SK-N-DZ (cell line): Measurements from ENCODE around the gene PHKA2. TPM values are rescaled to one million over a fixed set of nuclear protein-coding genes. Genes with fewer than 3 reads are reported as not detected.
A peak's percentile ranks its signal among the peaks of the same experiment; 100 is the strongest.
"Not testable (repeated sequence)": the region's sequence is repeated elsewhere in the genome, so short reads cannot be mapped to it uniquely, and the experiment has no call there.

Experiments
- DNase-seq: peaks from one replicate; pipeline ENCODE4 v3.0.0-alpha.2; 2015; ENCODE audit warnings: low spot score
- polyA plus RNA-seq, 2 experiments: library from polyadenylated mRNA; depleted of rRNA; stranded (reverse); fragments of >200 nt; gene quantifications; 2 replicates each; pipeline ENCODE4 v1.2.3, GENCODE V29; 2014

The PHKA2 gene, protein sequence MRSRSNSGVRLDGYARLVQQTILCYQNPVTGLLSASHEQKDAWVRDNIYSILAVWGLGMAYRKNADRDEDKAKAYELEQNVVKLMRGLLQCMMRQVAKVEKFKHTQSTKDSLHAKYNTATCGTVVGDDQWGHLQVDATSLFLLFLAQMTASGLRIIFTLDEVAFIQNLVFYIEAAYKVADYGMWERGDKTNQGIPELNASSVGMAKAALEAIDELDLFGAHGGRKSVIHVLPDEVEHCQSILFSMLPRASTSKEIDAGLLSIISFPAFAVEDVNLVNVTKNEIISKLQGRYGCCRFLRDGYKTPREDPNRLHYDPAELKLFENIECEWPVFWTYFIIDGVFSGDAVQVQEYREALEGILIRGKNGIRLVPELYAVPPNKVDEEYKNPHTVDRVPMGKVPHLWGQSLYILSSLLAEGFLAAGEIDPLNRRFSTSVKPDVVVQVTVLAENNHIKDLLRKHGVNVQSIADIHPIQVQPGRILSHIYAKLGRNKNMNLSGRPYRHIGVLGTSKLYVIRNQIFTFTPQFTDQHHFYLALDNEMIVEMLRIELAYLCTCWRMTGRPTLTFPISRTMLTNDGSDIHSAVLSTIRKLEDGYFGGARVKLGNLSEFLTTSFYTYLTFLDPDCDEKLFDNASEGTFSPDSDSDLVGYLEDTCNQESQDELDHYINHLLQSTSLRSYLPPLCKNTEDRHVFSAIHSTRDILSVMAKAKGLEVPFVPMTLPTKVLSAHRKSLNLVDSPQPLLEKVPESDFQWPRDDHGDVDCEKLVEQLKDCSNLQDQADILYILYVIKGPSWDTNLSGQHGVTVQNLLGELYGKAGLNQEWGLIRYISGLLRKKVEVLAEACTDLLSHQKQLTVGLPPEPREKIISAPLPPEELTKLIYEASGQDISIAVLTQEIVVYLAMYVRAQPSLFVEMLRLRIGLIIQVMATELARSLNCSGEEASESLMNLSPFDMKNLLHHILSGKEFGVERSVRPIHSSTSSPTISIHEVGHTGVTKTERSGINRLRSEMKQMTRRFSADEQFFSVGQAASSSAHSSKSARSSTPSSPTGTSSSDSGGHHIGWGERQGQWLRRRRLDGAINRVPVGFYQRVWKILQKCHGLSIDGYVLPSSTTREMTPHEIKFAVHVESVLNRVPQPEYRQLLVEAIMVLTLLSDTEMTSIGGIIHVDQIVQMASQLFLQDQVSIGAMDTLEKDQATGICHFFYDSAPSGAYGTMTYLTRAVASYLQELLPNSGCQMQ
- polyA plus RNA-seq (2014; cell fraction: cytosol; rRNA removed), result 7.5 and 8.5 TPM in 2 replicates
- 46.0 and 108 TPM in 2 replicates for polyA plus RNA-seq (2014; cell fraction: nucleus; rRNA removed)

DNA sequence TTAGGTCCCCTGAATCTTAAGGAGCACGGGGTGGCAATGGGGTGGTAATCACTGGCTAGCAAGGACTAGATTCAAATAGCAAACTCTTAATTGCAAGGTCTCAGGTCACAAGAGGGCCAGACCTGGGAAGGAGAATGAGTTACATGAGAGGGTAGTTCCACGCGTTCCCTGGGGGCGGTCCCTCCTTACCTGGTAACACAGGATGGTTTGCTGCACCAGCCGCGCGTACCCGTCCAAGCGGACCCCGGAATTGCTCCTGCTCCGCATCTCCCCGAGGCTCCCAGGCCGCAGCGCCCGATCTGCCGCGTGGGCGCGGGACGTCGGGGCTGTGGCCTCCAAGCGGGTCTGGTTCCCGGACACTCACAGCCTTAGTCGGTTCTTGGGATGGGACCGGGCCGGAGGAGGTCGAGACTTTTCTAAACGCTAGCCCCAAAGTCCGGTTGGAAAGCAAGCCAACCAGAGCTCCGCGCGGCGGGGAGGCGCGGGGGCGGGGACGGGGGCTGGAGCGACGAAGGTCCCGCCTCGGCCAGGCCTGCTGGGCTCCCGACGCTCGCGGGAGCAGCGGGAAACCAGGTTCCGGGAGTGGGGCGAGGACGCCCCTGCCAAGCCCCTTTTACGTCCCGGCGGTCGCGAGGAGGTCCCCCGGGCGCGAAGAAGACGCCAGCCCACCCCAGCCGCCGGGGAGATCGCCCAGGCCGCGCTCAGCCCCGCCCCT, at the start of gene PHKA2:
PHKA2 (minus strand) TSS at position 449 of the 715 bp plus-strand sequence; CDS start at position 267, 182 bp downstream.
- no peak for DNase-seq

- no peak for DNase-seq
Measured at GRCh38 chrX:19030805-19031204, 46.9 kb upstream of the PHKA2 start.

DNA sequence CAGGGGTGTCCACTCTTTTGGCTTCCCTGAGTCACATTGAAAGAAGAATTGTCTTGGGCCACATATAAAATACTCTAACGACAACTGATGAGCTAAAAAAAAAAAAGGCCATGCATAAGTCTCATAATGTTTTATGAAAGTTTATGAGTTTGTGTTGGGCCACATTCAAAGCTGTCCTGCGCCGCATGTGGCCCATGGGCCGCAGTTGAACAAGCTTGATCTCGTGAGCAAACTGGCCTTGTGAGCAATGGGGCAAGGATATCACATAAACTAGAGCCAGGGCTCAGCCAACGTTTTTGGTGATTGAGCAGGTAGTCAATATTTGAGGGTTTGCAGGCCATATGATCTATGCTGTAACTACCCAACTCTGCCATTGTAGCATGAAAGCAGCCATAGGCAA, 44.6 kb upstream of the PHKA2 start:
- no peak for DNase-seq

- no peak for DNase-seq
Measured at GRCh38 chrX:19024366-19024765, 40.5 kb upstream of the PHKA2 start.

DNA sequence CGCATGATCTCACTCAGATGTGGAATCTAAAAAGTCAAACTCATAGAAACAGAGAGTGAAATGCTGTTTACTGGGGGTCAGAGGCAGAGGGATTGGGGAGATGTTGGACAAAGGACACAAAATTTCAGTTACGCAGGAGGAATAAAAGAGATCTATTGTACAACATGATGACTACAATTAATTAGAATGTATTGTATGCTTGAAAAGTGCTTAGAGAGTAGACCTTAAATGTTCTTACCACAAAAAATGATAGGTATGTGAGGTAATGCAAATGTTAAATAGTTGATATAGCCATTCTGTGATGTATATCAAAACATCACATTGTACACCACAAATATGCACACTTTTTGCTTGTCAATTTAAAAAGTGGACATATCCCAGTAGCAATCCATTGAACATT, 36.1 kb upstream of the PHKA2 start:
- DNase-seq, result no peak

- DNase-seq, result peak; percentile 16
Measured at GRCh38 chrX:19017271-19017670, 33.4 kb upstream of the PHKA2 start.

DNA sequence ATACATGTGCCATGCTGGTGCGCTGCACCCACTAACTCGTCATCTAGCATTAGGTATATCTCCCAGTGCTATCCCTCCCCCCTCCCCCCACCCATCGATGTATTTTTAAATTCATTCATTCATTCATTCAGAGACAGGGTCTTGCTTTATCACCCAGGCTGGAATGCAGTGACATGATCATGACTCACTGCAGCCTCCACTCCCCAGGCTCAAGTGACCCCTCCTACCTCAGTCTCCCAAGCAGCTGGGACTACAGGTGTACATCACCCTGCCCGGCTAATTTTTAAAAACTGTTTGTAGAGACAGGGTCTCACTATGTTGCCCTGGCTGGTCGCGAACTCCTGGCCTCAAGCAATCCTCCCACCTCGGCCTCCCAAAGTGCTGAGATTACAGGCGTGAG, 32.7 kb upstream of the PHKA2 start:
- DNase-seq, result not testable (repeated sequence)

- DNase-seq, result no peak
Measured at GRCh38 chrX:19007868-19008267, 24.0 kb upstream of the PHKA2 start.

GRCh38 chrX:19007011-19007410, 23.1 kb upstream of the PHKA2 start:
- no peak for DNase-seq

- no peak for DNase-seq
Measured at GRCh38 chrX:19005909-19006308, 22.0 kb upstream of the PHKA2 start.

DNA sequence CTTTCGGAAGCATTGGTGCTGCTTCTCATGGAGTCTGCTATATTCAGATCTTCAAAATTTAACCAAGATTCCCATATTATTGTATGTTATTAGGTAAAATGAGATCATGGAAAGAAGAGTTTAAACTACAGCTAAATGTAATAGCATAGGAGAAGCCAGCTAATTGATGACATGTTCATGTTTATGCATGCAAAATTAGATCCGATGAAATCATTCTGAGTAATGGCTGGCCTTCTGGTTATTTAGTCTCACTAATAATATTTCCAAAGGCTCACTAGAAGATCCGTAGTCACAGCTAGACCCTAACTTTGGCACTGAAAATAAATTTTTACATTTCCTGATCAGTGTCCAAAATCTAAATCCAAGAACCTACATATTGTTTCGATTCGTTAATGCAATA, 19.8 kb upstream of the PHKA2 start:
- DNase-seq, result no peak

GRCh38 chrX:18998653-18999052, 14.7 kb upstream of the PHKA2 start:
- DNase-seq, result no peak

- DNase-seq, result no peak
Measured at GRCh38 chrX:18997916-18998315, 14.0 kb upstream of the PHKA2 start.

- DNase-seq, result no peak
Measured at GRCh38 chrX:18996536-18996935, 12.6 kb upstream of the PHKA2 start.

- no peak for DNase-seq
Measured at GRCh38 chrX:18995221-18995620, 11.3 kb upstream of the PHKA2 start.

DNA sequence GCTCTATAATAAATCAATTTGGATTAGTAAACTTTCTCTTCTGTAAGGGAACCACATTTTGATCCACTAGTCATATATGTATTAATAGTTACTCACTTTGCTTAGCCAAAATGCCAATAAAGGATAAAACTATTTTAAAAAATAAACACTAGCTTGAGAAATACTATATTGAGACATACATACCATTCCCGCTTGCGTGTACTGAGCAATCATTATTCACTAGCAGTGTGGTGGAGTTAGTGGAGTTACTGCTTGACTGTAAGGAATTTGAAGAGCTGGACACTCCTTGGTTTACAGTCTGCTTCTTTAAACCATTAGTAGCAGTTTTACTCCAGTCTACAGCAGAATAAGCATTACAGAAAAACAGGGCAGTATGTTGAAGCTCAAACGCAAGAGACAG, 10.8 kb upstream of the PHKA2 start:
- no peak for DNase-seq

- no peak for DNase-seq
Measured at GRCh38 chrX:18992829-18993228, 8.9 kb upstream of the PHKA2 start.

DNA sequence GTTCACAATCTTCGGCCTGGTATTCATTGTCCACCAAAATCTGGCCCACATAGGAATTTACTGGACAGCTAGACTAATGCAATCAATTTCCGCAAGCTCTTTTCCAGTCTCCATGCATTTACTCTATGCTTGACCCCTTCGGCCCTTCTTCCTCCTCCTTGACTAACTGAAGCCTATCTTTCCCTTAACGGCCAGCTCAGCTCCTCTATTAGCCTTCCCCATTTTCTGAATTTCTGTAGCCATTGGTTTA, 1.2 kb upstream of the PHKA2 start:
- no peak for DNase-seq

GRCh38 chrX:18984381-18985185, 669 bp upstream of the PHKA2 start:
- DNase-seq, result peak; percentile 79

DNA sequence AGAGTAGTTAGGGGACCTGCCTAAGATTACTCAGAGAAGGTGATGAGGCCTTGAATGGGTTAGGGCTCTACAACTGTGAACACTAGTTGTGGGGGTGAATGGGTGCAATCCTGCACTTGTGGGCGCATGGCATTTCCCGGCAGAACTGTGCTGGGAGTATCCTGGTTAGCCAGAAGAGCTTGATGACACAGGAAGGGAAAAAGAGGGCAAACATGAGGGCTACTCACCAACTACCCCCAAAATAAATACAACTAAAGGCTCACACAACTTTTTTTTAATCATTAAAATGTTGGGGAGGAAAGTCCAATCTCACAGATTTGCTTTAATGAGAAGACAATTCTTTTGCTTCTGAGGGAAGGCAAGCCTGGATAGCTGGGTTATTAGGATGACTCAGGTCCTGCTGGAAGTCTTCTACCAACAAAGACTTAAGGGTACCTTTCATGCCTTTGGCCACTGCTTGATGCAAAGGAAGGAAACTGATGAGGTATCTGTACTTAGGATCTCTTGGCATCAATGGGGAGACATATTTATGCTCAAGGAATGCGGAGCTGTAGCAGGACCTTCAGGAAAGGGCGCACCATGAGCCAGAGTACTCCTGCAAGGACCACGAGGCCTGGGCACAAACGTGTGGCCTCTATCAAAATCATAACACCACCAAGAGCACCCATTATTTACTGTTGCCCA, 2.6 kb downstream of the PHKA2 start:
- no peak for DNase-seq
